Measurements from ENCODE around the gene AVL9. TPM values are rescaled to one million over a fixed set of nuclear protein-coding genes. Genes with fewer than 3 reads are reported as not detected.

Gene AVL9
- polyA plus RNA-seq, 2 of the 4 experiments (the other 2 are of a cell fraction): 24.0 to 36.1 TPM

GRCh38 chr7:32592701-32593100 is 97.4 kb downstream of the AVL9 start:
- TF ChIP-seq KDM5A (IDR thresholded peaks at IDR 0.05) (no peak), NPAS2 (CRISPR knock-in tag; IDR thresholded peaks at IDR 0.05; ENCODE audit: borderline replicate concordance) (no peak), ESRRA (IDR thresholded peaks at IDR 0.05; ENCODE audit: borderline replicate concordance, low read length) (no peak), JUNB (IDR thresholded peaks at IDR 0.05) (no peak), RFX5 (IDR thresholded peaks at IDR 0.05) (no peak), CBX2 (IDR thresholded peaks at IDR 0.05; ENCODE audit: borderline replicate concordance, low read depth) (no peak), MAFK (IDR thresholded peaks at IDR 0.05; ENCODE audit: partially characterized antibody) (no peak), BHLHE40 (IDR thresholded peaks at IDR 0.05; ENCODE audit: low read depth, low read length) (no peak), ATOH8 (CRISPR knock-in tag; IDR thresholded peaks at IDR 0.05; ENCODE audit: low read depth) (no peak), REST (IDR thresholded peaks at IDR 0.05) (no peak)
- DNase-seq (ENCODE audit: low read depth in 1 of 2, low spot score in 1 of 2): no peak
- no peak overlapping the region for H3K4me2 ChIP-seq
- ChIA-PET CTCF (interaction anchor here (1.0 kb wide), 1 partner anchor 25 kb away, joined by 3 read pairs; no protein-coding TSS in a partner anchor), POLR2A (interaction anchor here (0.6 kb wide), 1 partner anchor 693 kb away, joined by 3 read pairs; no protein-coding TSS in a partner anchor)
- 88% methylated on average over 4 of the region's 4 CpGs for WGBS (ENCODE audit: missing lambda C conversion rate)
- H3K4me1 ChIP-seq: peaks cover 22% of the 10 kb centered on the region
- no peak for FAIRE-seq
- H3K4me3 ChIP-seq: no peak overlapping the region
- no peak for ATAC-seq
- H3K27ac ChIP-seq: peak overlapping the region in 1 of 2 experiments; percentile 79; a peak in 2 of 6 replicates
- peaks cover 1% of the 10 kb centered on the region; the same call in 1 of the 3 replicates for H3K9me3 ChIP-seq

- WGBS (ENCODE audit: missing lambda C conversion rate): 95% methylated on average over 5 of the region's 5 CpGs
- ChIA-PET CTCF (interaction anchor here (0.6 kb wide), 1 partner anchor 34 kb away, joined by 3 read pairs; no protein-coding TSS in a partner anchor), POLR2A (interaction anchor here (0.6 kb wide), 1 partner anchor 371 kb away, joined by 4 read pairs; no protein-coding TSS in a partner anchor)
- Histone ChIP-seq H3K4me3 (no peak overlapping the region), H3K27ac (peak overlapping the region in 1 of 2 experiments; percentile 22; a peak in 1 of 6 replicates), H3K4me1 (0 out of 3 replicates have a peak, but pooled peaks cover 2% of the 10 kb centered on the region), H3K4me2 (no peak overlapping the region), H3K9me3 (peaks cover 4% of the 10 kb centered on the region; the same call in 2 of the 3 replicates)
- FAIRE-seq (no peak), DNase-seq (ENCODE audit: low read depth in 1 of 2, low spot score in 1 of 2) (no peak), ATAC-seq (no peak)
- TF ChIP-seq CHD4 (IDR thresholded peaks at IDR 0.05; ENCODE audit: borderline replicate concordance) (no peak), CHD2 (IDR thresholded peaks at IDR 0.05; ENCODE audit: low read length, partially characterized antibody) (no peak), TP53 (CRISPR knock-in tag; IDR thresholded peaks at IDR 0.05) (no peak), RCOR1 (IDR thresholded peaks at IDR 0.05; ENCODE audit: low read depth, low read length) (no peak), ESRRA (IDR thresholded peaks at IDR 0.05; ENCODE audit: borderline replicate concordance, low read length) (no peak), CTCF (IDR thresholded peaks at IDR 0.05) (no peak), BCL3 (IDR thresholded peaks at IDR 0.05) (no peak), NR3C1 (IDR thresholded peaks at IDR 0.05) (no peak), EHF (CRISPR knock-in tag; IDR thresholded peaks at IDR 0.05) (no peak), PBX3 (IDR thresholded peaks at IDR 0.05) (no peak), BHLHE40 (IDR thresholded peaks at IDR 0.05; ENCODE audit: low read depth, low read length) (no peak), USF2 (IDR thresholded peaks at IDR 0.05) (no peak), HMGXB4 (CRISPR knock-in tag; IDR thresholded peaks at IDR 0.05; ENCODE audit: borderline replicate concordance) (no peak), MAZ (IDR thresholded peaks at IDR 0.05; ENCODE audit: borderline replicate concordance, low read depth, low read length) (no peak), RFX5 (IDR thresholded peaks at IDR 0.05) (no peak), EHMT2 (IDR thresholded peaks at IDR 0.05; ENCODE audit: low read depth) (no peak), NFE2L2 (conservative IDR thresholded peaks at IDR 0.05; ENCODE audit: low read length) (no peak), POLR2A (IDR thresholded peaks at IDR 0.05; ENCODE audit: low read length) (no peak)
These were observed 99.7 kb downstream of the AVL9 start for GRCh38 chr7:32594965-32595490.

Data from A549 (cell line).